ENCODE results near the gene SELENOI. TPM values are rescaled to one million over a fixed set of nuclear protein-coding genes. Genes with fewer than 3 reads are reported as not detected.

Gene SELENOI
- total RNA-seq, 1 donor from 2014 or later = 13.4 TPM

GRCh38 chr2:26432859-26433258 lies 86.9 kb downstream of the SELENOI start:
- Histone ChIP-seq H3K27me3 (ENCODE audit: low read depth) (no peaks in the 10 kb centered on the region), H3K4me3 (no peak overlapping the region), H3K4me1 (no peaks in the 10 kb centered on the region), H3K9me3 (no peaks in the 10 kb centered on the region), H3K27ac (no peak overlapping the region), H3K36me3 (no peaks in the 10 kb centered on the region)
- DNase-seq = no peak
- TF ChIP-seq CTCF (IDR thresholded peaks at IDR 0.05) = no peak
- no peak for ATAC-seq
- intact Hi-C loops (cut with DNase I) = no loop called here

GRCh38 chr2:26435106-26435505 lies 89.2 kb downstream of the SELENOI start:
- ATAC-seq (no peak), DNase-seq (no peak)
- no peak for TF ChIP-seq CTCF (IDR thresholded peaks at IDR 0.05)
- Histone ChIP-seq H3K4me1 (no peaks in the 10 kb centered on the region), H3K4me3 (no peak overlapping the region), H3K9me3 (no peaks in the 10 kb centered on the region), H3K27me3 (ENCODE audit: low read depth) (no peaks in the 10 kb centered on the region), H3K27ac (no peak overlapping the region), H3K36me3 (no peaks in the 10 kb centered on the region)
- intact Hi-C loops (cut with DNase I) = no loop called here

- DNase-seq = no peak
- intact Hi-C loops (cut with DNase I) = no loop called here
- TF ChIP-seq CTCF (IDR thresholded peaks at IDR 0.05) = no peak
- H3K27me3 ChIP-seq (ENCODE audit: low read depth) = no peaks in the 10 kb centered on the region
- H3K27ac ChIP-seq = no peak overlapping the region
- no peak overlapping the region for H3K4me3 ChIP-seq
- ATAC-seq = no peak
- no peaks in the 10 kb centered on the region for H3K36me3 ChIP-seq
- no peaks in the 10 kb centered on the region for H3K9me3 ChIP-seq
- H3K4me1 ChIP-seq = no peaks in the 10 kb centered on the region
Observed at GRCh38 chr2:26438526-26438925, 92.6 kb downstream of the SELENOI start.

GRCh38 chr2:26438926-26439325 lies 93.0 kb downstream of the SELENOI start:
- intact Hi-C loops (cut with DNase I) = no loop called here
- Histone ChIP-seq H3K4me1 (no peaks in the 10 kb centered on the region), H3K27ac (no peak overlapping the region), H3K27me3 (ENCODE audit: low read depth) (no peaks in the 10 kb centered on the region), H3K4me3 (no peak overlapping the region), H3K9me3 (no peaks in the 10 kb centered on the region), H3K36me3 (no peaks in the 10 kb centered on the region)
- no peak for TF ChIP-seq CTCF (IDR thresholded peaks at IDR 0.05)
- DNase-seq (no peak), ATAC-seq (no peak)

GRCh38 chr2:26442301-26442700 lies 96.4 kb downstream of the SELENOI start:
- H3K27me3 ChIP-seq (ENCODE audit: low read depth) = no peaks in the 10 kb centered on the region
- no peak overlapping the region for H3K4me3 ChIP-seq
- no peaks in the 10 kb centered on the region for H3K9me3 ChIP-seq
- no peak for DNase-seq
- intact Hi-C loops (cut with DNase I) = no loop called here
- H3K27ac ChIP-seq = no peak overlapping the region
- no peaks in the 10 kb centered on the region for H3K36me3 ChIP-seq
- no peak for TF ChIP-seq CTCF (IDR thresholded peaks at IDR 0.05)
- no peak for ATAC-seq
- no peaks in the 10 kb centered on the region for H3K4me1 ChIP-seq

GRCh38 chr2:26442707-26443106 lies 96.8 kb downstream of the SELENOI start:
- TF ChIP-seq CTCF (IDR thresholded peaks at IDR 0.05) = no peak
- Histone ChIP-seq H3K9me3 (no peaks in the 10 kb centered on the region), H3K4me1 (no peaks in the 10 kb centered on the region), H3K27ac (no peak overlapping the region), H3K27me3 (ENCODE audit: low read depth) (no peaks in the 10 kb centered on the region), H3K4me3 (no peak overlapping the region), H3K36me3 (no peaks in the 10 kb centered on the region)
- ATAC-seq (no peak), DNase-seq (no peak)
- intact Hi-C loops (cut with DNase I) = no loop called here

Measured in lower lobe of right lung (tissue), 2 donors.